Dermis microvascular lymphatic vessel endothelial cell (primary cell): Measurements from ENCODE around the gene C1orf167. TPM values are rescaled to one million over a fixed set of nuclear protein-coding genes. Genes with fewer than 3 reads are reported as not detected.
A peak's percentile ranks its signal among the peaks of the same experiment; 100 is the strongest.

Experiments used
- DNase-seq, 2 donors: peaks; one replicate each; pipeline versions ENCODE4 v3.0.0 to v3.0.0-alpha.2; 2010; ENCODE audit warnings: low read depth in 2 of 2
- total RNA-seq: library from RNA; depleted of rRNA; stranded (reverse); fragments of >200 nt; gene quantifications from 2 replicates; pipeline ENCODE4 v1.2.1, GENCODE V29; 2014

The C1orf167 gene
- total RNA-seq, 1 donor from 2014 or later, result 0.26 TPM

GRCh38 chr1:11784256-11784992 is 22.4 kb downstream of the C1orf167 start:
- no peak for DNase-seq

GRCh38 chr1:11784993-11785769 is 23.2 kb downstream of the C1orf167 start:
- DNase-seq, result peak in 1 of 2 donors; percentile 61

- no peak for DNase-seq
Observed at GRCh38 chr1:11786168-11786567, 24.2 kb downstream of the C1orf167 start.

GRCh38 chr1:11787251-11787803 is 25.3 kb downstream of the C1orf167 start:
- DNase-seq, result no peak

GRCh38 chr1:11787804-11788436 is 25.9 kb downstream of the C1orf167 start:
- DNase-seq, result no peak

GRCh38 chr1:11788549-11789053 is 26.6 kb downstream of the C1orf167 start:
- no peak for DNase-seq

- no peak for DNase-seq
Observed at GRCh38 chr1:11789126-11790067, 27.4 kb downstream of the C1orf167 start.

GRCh38 chr1:11790101-11790879 is 28.3 kb downstream of the C1orf167 start:
- no peak for DNase-seq

GRCh38 chr1:11790880-11791715 is 29.1 kb downstream of the C1orf167 start:
- peak; percentile 79 to 88 for DNase-seq

- no peak for DNase-seq
Observed at GRCh38 chr1:11792106-11792505, 30.1 kb downstream of the C1orf167 start.

GRCh38 chr1:11793819-11794218 is 31.8 kb downstream of the C1orf167 start:
- no peak for DNase-seq

- DNase-seq, result no peak
Observed at GRCh38 chr1:11794446-11795237, 32.6 kb downstream of the C1orf167 start.

- DNase-seq, result no peak
Observed at GRCh38 chr1:11795238-11795890, 33.4 kb downstream of the C1orf167 start.

- peak in 1 of 2 donors; percentile 50 for DNase-seq
Observed at GRCh38 chr1:11796036-11796828, 34.2 kb downstream of the C1orf167 start.

GRCh38 chr1:11797525-11798216 is 35.7 kb downstream of the C1orf167 start:
- DNase-seq, result peak; percentile 81 to 96

GRCh38 chr1:11799099-11799498 is 37.1 kb downstream of the C1orf167 start:
- no peak for DNase-seq
